ENCODE data around the gene ERCC5. TPM values are rescaled to one million over a fixed set of nuclear protein-coding genes. Genes with fewer than 3 reads are reported as not detected.

ERCC5 gene
- total and polyA plus RNA-seq, 2 donors (not counting 1 experiment from before 2014, with no cell fraction given), result 34.7 to 88.3 TPM

- Histone ChIP-seq H3K27ac (ENCODE audit: low read length in 2 of 2) (peak overlapping the region; percentile 96 to 97), H3K4me3 (ENCODE audit: control extremely low read depth in 1 of 5, extremely low read depth in 1 of 5, insufficient read depth in 1 of 5, low read depth in 2 of 5, low read length in 4 of 5) (peak overlapping the region; percentile 91 to 100 (median 99)), H3K9me3 (ENCODE audit: control extremely low read depth in 1 of 3, control insufficient read depth in 2 of 3, insufficient read depth in 1 of 3, low read length in 2 of 3) (no peaks in the 10 kb centered on the region), H3K36me3 (replicated peaks in 1 of 2; ENCODE audit: control extremely low read depth in 1 of 2, control insufficient read depth in 1 of 2, extremely low read depth in 1 of 2, insufficient read depth in 2 of 2, low read length in 1 of 2) (peaks cover 0 to 2% of the 10 kb centered on the region in 2 experiments), H4K20me1 (ENCODE audit: control insufficient read depth, insufficient read depth, low read length, poor library complexity, severe bottlenecking) (peaks cover 16% of the 10 kb centered on the region), H3K4me1 (ENCODE audit: control insufficient read depth in 2 of 2, insufficient read depth in 2 of 2, low read length in 2 of 2) (peaks cover 21 to 25% of the 10 kb centered on the region in 2 donors), H3K9ac (ENCODE audit: low read length) (peak overlapping the region; percentile 99), H3K4me2 (replicated peaks; ENCODE audit: low read depth, low read length, poor library complexity, severe bottlenecking) (peak overlapping the region; percentile 90), H3K79me2 (ENCODE audit: control insufficient read depth, insufficient read depth, low read length) (peaks cover 45% of the 10 kb centered on the region), H3K27me3 (replicated peaks in 1 of 4; ENCODE audit: control extremely low read depth in 1 of 4, control insufficient read depth in 3 of 4, insufficient read depth in 4 of 4, low read length in 3 of 4) (no peaks in the 10 kb centered on the region), H2AFZ (ENCODE audit: insufficient read depth, low read depth, low read length, poor library complexity, severe bottlenecking) (peak overlapping the region; percentile 86)
- no peak for DNase-seq
- intact Hi-C loops (cut with micrococcal nuclease), result loop anchor here (1.0 kb wide), 3 partner anchors 45 to 249 kb away; partner anchors contain the start of genes TEX30 and TPP2
- Mint-ChIP-seq H3K9me3 (ENCODE audit: insufficient read depth) (no peaks in the 10 kb centered on the region), H3K27me3 (no peaks in the 10 kb centered on the region), H3K4me1 (peaks cover 28% of the 10 kb centered on the region), H3K4me3 (peak overlapping the region; percentile 91), H3K27ac (peak overlapping the region; percentile 98)
- TF ChIP-seq CTCF (IDR thresholded peaks at IDR 0.05), result no peak
- WGBS (ENCODE audit: insufficient coverage), result 1% methylated on average over 7 of the region's 13 CpGs
- POLR2A ChIA-PET, result interaction anchor here (0.9 to 4.6 kb wide), 6 partner anchors 45 to 266 kb away, joined by 3 to 116 read pairs (median 13); partner anchors contain the start of genes BIVM, POGLUT2, TEX30 and TPP2
- ATAC-seq (ENCODE audit: low read depth), result peak; percentile 8
- CTCF ChIA-PET, result interaction anchor here (1.8 to 7.0 kb wide), 6 partner anchors 25 to 263 kb away, joined by 8 to 107 read pairs (median 28); partner anchors contain the start of genes BIVM, POGLUT2, TEX30 and TPP2
Observed at GRCh38 chr13:102845289-102845629, 573 bp upstream of the ERCC5 start.

GRCh38 chr13:102846261-102847015 lies 606 bp downstream of the ERCC5 start:
- Mint-ChIP-seq H3K27me3 (no peaks in the 10 kb centered on the region), H3K4me3 (peak overlapping the region; percentile 91), H3K4me1 (peaks cover 32% of the 10 kb centered on the region), H3K27ac (peak overlapping the region; percentile 98), H3K9me3 (ENCODE audit: insufficient read depth) (no peaks in the 10 kb centered on the region)
- peaks cover 21 to 25% of the 10 kb centered on the region in 2 donors for H3K4me1 ChIP-seq (ENCODE audit: control insufficient read depth in 2 of 2, insufficient read depth in 2 of 2, low read length in 2 of 2)
- no peak for TF ChIP-seq CTCF (IDR thresholded peaks at IDR 0.05)
- TF ChIP-seq EZH2 (IDR thresholded peaks at IDR 0.05; ENCODE audit: borderline replicate concordance, insufficient read depth, low read depth, low read length, poor library complexity, severe bottlenecking), result no peak
- peak overlapping the region; percentile 91 to 100 (median 99) for H3K4me3 ChIP-seq (ENCODE audit: control extremely low read depth in 1 of 5, extremely low read depth in 1 of 5, insufficient read depth in 1 of 5, low read depth in 2 of 5, low read length in 4 of 5)
- DNase-seq (peak; percentile 83), ATAC-seq (ENCODE audit: low read depth) (peak; percentile 63)
- WGBS (ENCODE audit: insufficient coverage), result under 1% methylated on average over 16 of the region's 31 CpGs
- H3K9me3 ChIP-seq (ENCODE audit: control extremely low read depth in 1 of 3, control insufficient read depth in 2 of 3, insufficient read depth in 1 of 3, low read length in 2 of 3), result no peaks in the 10 kb centered on the region
- peak overlapping the region; percentile 86 for H2AFZ ChIP-seq (ENCODE audit: insufficient read depth, low read depth, low read length, poor library complexity, severe bottlenecking)
- intact Hi-C loops (cut with micrococcal nuclease), result loop anchor here (1.0 to 2.0 kb wide), 4 partner anchors 24 to 452 kb away; no protein-coding TSS in a partner anchor
- POLR2A ChIA-PET, result interaction anchor here (1.5 to 4.6 kb wide), 5 partner anchors 47 to 257 kb away, joined by 3 to 116 read pairs (median 16); partner anchors contain the start of genes BIVM, POGLUT2, TEX30 and TPP2
- peaks cover 56% of the 10 kb centered on the region for H3K79me2 ChIP-seq (ENCODE audit: control insufficient read depth, insufficient read depth, low read length)
- no peaks in the 10 kb centered on the region for H3K27me3 ChIP-seq (replicated peaks in 1 of 4; ENCODE audit: control extremely low read depth in 1 of 4, control insufficient read depth in 3 of 4, insufficient read depth in 4 of 4, low read length in 3 of 4)
- peaks cover 21% of the 10 kb centered on the region for H4K20me1 ChIP-seq (ENCODE audit: control insufficient read depth, insufficient read depth, low read length, poor library complexity, severe bottlenecking)
- H3K36me3 ChIP-seq (replicated peaks in 1 of 2; ENCODE audit: control extremely low read depth in 1 of 2, control insufficient read depth in 1 of 2, extremely low read depth in 1 of 2, insufficient read depth in 2 of 2, low read length in 1 of 2), result peaks cover 0 to 2% of the 10 kb centered on the region in 2 experiments
- peak overlapping the region; percentile 90 for H3K4me2 ChIP-seq (replicated peaks; ENCODE audit: low read depth, low read length, poor library complexity, severe bottlenecking)
- peak overlapping the region; percentile 96 to 97 for H3K27ac ChIP-seq (ENCODE audit: low read length in 2 of 2)
- CTCF ChIA-PET, result interaction anchor here (0.6 to 7.0 kb wide), 8 partner anchors 24 to 273 kb away, joined by 3 to 107 read pairs (median 12); partner anchors contain the start of genes BIVM, POGLUT2, TEX30 and TPP2
- peak overlapping the region; percentile 99 for H3K9ac ChIP-seq (ENCODE audit: low read length)
